Measurements from ENCODE around the gene HP1BP3. TPM values are rescaled to one million over a fixed set of nuclear protein-coding genes. Genes with fewer than 3 reads are reported as not detected.

HP1BP3 gene
- total RNA-seq, 1 experiment from 2014 or later: 263 TPM

- TF ChIP-seq TCF7L2 (IDR thresholded peaks at IDR 0.05; ENCODE audit: low read depth, low read length) (no peak), POLR2AphosphoS5 (IDR thresholded peaks at IDR 0.05; ENCODE audit: low read depth, low read length) (no peak), REST (IDR thresholded peaks at IDR 0.05; ENCODE audit: insufficient read depth in 1 of 2, low read depth in 2 of 2, low read length in 1 of 2) (no peak), CTCF (IDR thresholded peaks at IDR 0.05) (no peak), SIN3A (IDR thresholded peaks at IDR 0.05; ENCODE audit: borderline replicate concordance, insufficient read depth, low read depth, low read length) (no peak)
- Histone ChIP-seq H3K4me3 (ENCODE audit: low read depth in 2 of 2, low read length in 2 of 2) (no peak overlapping the region), H3K9me3 (ENCODE audit: control insufficient read depth, insufficient read depth, low read depth, low read length) (no peaks in the 10 kb centered on the region), H3K4me1 (ENCODE audit: control insufficient read depth, insufficient read depth, low read length) (no peaks in the 10 kb centered on the region), H3K36me3 (ENCODE audit: control insufficient read depth, insufficient read depth, low read length) (peaks cover 50% of the 10 kb centered on the region), H3K27me3 (ENCODE audit: control insufficient read depth, insufficient read depth, low read length) (no peaks in the 10 kb centered on the region), H3K27ac (ENCODE audit: low read length) (no peak overlapping the region)
- no peak for ATAC-seq
- POLR2A ChIA-PET: no interaction called here
- CTCF ChIA-PET: no interaction called here
- no TSS peak for BruUV-seq (replicated peaks)
- no peak for DNase-seq (ENCODE audit: low read depth, low spot score)
- intact Hi-C loops (cut with micrococcal nuclease; ENCODE audit: unreplicated experiment) (no loop called here), in situ Hi-C loops (cut with HindIII; ENCODE audit: low pct_unique_long_range_greater_than_20kb, low sequenced_read_pairs) (no loop called here)
Observed at GRCh38 chr1:20767271-20767670, 19.8 kb downstream of the HP1BP3 start.

- Histone ChIP-seq H3K27ac (ENCODE audit: low read length) (no peak overlapping the region), H3K36me3 (ENCODE audit: control insufficient read depth, insufficient read depth, low read length) (peaks cover 39% of the 10 kb centered on the region), H3K27me3 (ENCODE audit: control insufficient read depth, insufficient read depth, low read length) (no peaks in the 10 kb centered on the region), H3K9me3 (ENCODE audit: control insufficient read depth, insufficient read depth, low read depth, low read length) (no peaks in the 10 kb centered on the region), H3K4me1 (ENCODE audit: control insufficient read depth, insufficient read depth, low read length) (no peaks in the 10 kb centered on the region), H3K4me3 (ENCODE audit: low read depth in 2 of 2, low read length in 2 of 2) (no peak overlapping the region)
- in situ Hi-C loops (cut with HindIII; ENCODE audit: low pct_unique_long_range_greater_than_20kb, low sequenced_read_pairs) (no loop called here), intact Hi-C loops (cut with micrococcal nuclease; ENCODE audit: unreplicated experiment) (no loop called here)
- ATAC-seq (no peak), DNase-seq (ENCODE audit: low read depth, low spot score) (no peak)
- ChIA-PET CTCF (no interaction called here), POLR2A (no interaction called here)
- no peak for TF ChIP-seq POLR2AphosphoS5 (IDR thresholded peaks at IDR 0.05; ENCODE audit: low read depth, low read length)
- BruUV-seq (replicated peaks): no TSS peak
Observed at GRCh38 chr1:20763417-20763816, 23.7 kb downstream of the HP1BP3 start.

GRCh38 chr1:20760322-20760721, 26.8 kb downstream of the HP1BP3 start:
- in situ Hi-C loops (cut with HindIII; ENCODE audit: low pct_unique_long_range_greater_than_20kb, low sequenced_read_pairs) (no loop called here), intact Hi-C loops (cut with micrococcal nuclease; ENCODE audit: unreplicated experiment) (no loop called here)
- no peak overlapping the region for H3K4me3 ChIP-seq (ENCODE audit: low read depth in 2 of 2, low read length in 2 of 2)
- ChIA-PET POLR2A (no interaction called here), CTCF (interaction anchor here (0.6 kb wide), 1 partner anchor 434 kb away, joined by 3 read pairs; no protein-coding TSS in a partner anchor)
- peaks cover 35% of the 10 kb centered on the region for H3K36me3 ChIP-seq (ENCODE audit: control insufficient read depth, insufficient read depth, low read length)
- no peaks in the 10 kb centered on the region for H3K27me3 ChIP-seq (ENCODE audit: control insufficient read depth, insufficient read depth, low read length)
- no peaks in the 10 kb centered on the region for H3K9me3 ChIP-seq (ENCODE audit: control insufficient read depth, insufficient read depth, low read depth, low read length)
- ATAC-seq: no peak
- no TSS peak for BruUV-seq (replicated peaks)
- TF ChIP-seq SIN3A (IDR thresholded peaks at IDR 0.05; ENCODE audit: borderline replicate concordance, insufficient read depth, low read depth, low read length) (no peak), TCF7L2 (IDR thresholded peaks at IDR 0.05; ENCODE audit: low read depth, low read length) (no peak), REST (IDR thresholded peaks at IDR 0.05; ENCODE audit: insufficient read depth in 1 of 2, low read depth in 2 of 2, low read length in 1 of 2) (no peak), POLR2AphosphoS5 (IDR thresholded peaks at IDR 0.05; ENCODE audit: low read depth, low read length) (no peak), CTCF (IDR thresholded peaks at IDR 0.05) (no peak)
- DNase-seq (ENCODE audit: low read depth, low spot score): no peak
- no peak overlapping the region for H3K27ac ChIP-seq (ENCODE audit: low read length)
- no peaks in the 10 kb centered on the region for H3K4me1 ChIP-seq (ENCODE audit: control insufficient read depth, insufficient read depth, low read length)

All from Panc1 (cell line).